ENCODE results near the gene PTPRD. TPM values are rescaled to one million over a fixed set of nuclear protein-coding genes. Genes with fewer than 3 reads are reported as not detected.

PTPRD gene
- total RNA-seq, 1 experiment from 2014 or later: 0.02 TPM

DNA sequence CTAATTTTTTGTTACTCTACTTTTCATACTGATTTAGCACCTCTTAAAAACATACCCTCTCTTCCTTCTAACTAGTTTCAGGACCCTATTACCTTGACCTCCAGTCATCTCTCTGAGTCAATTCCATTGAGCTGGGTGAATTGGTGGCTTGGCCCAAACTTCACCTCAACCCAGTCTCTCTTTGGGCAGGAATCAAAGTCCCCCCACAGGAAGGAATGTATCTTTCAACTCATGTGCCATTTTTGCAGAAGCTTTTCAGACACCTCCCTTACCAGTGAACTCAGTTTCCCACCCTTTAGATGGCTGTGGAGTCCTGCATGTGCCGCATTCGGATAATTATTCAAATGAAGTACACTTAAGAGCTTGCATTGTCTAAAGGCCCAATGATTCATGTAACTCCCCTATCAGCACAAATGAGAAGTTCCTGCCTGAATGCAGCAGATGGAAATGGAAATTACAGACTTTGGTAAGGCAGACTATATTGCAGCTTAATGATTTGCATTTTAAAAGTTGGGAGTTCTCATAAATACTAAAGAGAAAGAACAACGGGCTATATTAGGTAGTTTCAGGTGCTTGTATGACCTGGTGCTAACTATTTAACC, 693.5 kb downstream of the PTPRD start (continued):
- TF ChIP-seq EZH2phosphoT487 (IDR thresholded peaks at IDR 0.05; ENCODE audit: borderline replicate concordance): no peak
- TF ChIP-seq CEBPB (IDR thresholded peaks at IDR 0.05; ENCODE audit: low read depth): no peak
- TF ChIP-seq JUND (IDR thresholded peaks at IDR 0.05): no peak
- no peak for TF ChIP-seq EGR1 (IDR thresholded peaks at IDR 0.05; ENCODE audit: low read depth)

DNA sequence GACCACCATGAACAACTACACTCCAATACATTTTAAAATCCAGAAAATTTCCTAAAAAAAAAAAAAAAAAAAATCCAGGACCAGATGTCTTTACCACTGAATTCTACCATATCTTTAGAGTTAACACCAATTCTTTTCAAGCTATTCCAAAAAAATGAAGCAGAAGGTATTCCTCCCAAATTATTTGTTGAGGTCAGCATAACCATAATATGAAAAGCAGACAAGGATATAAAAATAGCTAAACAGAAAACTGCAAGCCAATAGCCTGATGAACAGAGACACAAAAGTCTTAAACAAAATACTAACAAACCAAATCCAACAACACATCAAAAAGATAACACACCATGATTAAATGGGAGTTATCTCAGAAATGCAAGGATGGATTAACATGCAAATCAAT, 695.4 kb downstream of the PTPRD start:
- CTCF ChIA-PET: no interaction called here
- Histone ChIP-seq H3K9me3 (ENCODE audit: control insufficient read depth in 1 of 2, insufficient read depth in 1 of 2, low read depth in 1 of 2, low read length in 2 of 2) (peaks cover 21 to 22% of the 10 kb centered on the region in 2 experiments; a peak in 3 of 4 replicates), H3K79me2 (ENCODE audit: insufficient read depth, low read length) (no peaks in the 10 kb centered on the region), H3K36me3 (ENCODE audit: control insufficient read depth in 1 of 2, insufficient read depth in 2 of 2, low read length in 2 of 2) (no peaks in the 10 kb centered on the region), H3K4me1 (ENCODE audit: control insufficient read depth in 1 of 2, insufficient read depth in 2 of 2, low read length in 2 of 2) (no peaks in the 10 kb centered on the region), H3K9ac (ENCODE audit: low read length) (no peak overlapping the region), H2AFZ (ENCODE audit: low read depth, low read length, poor library complexity, severe bottlenecking) (no peak overlapping the region), H3K27me3 (ENCODE audit: insufficient read depth, low read length) (no peaks in the 10 kb centered on the region), H4K20me1 (ENCODE audit: insufficient read depth) (no peaks in the 10 kb centered on the region), H3K9me2 (ENCODE audit: insufficient read depth) (no peaks in the 10 kb centered on the region), H3K4me2 (ENCODE audit: low read length) (no peak overlapping the region), H3K4me3 (replicated peaks in 1 of 2; ENCODE audit: low read depth in 1 of 2, low read length in 2 of 2) (no peak overlapping the region), H3K27ac (ENCODE audit: low read depth, low read length) (no peak overlapping the region)
- no peak for DNase-seq (ENCODE audit: low read depth, low spot score)
- intact Hi-C loops (cut with micrococcal nuclease): no loop called here
- BruUV-seq (replicated peaks): no TSS peak
- no peak for ATAC-seq
- POLR2A ChIA-PET: no interaction called here
- TF ChIP-seq SP1 (IDR thresholded peaks at IDR 0.05; ENCODE audit: low read depth) (no peak), EZH2 (IDR thresholded peaks at IDR 0.05) (no peak), JUND (IDR thresholded peaks at IDR 0.05) (no peak), FOSL1 (IDR thresholded peaks at IDR 0.05; ENCODE audit: low read depth) (no peak), TCF7L2 (IDR thresholded peaks at IDR 0.05; ENCODE audit: borderline replicate concordance, extremely low read depth, insufficient read depth, insufficient read length) (no peak), SIN3A (IDR thresholded peaks at IDR 0.05; ENCODE audit: low read depth) (no peak), EZH2phosphoT487 (IDR thresholded peaks at IDR 0.05; ENCODE audit: borderline replicate concordance) (no peak), ELF1 (IDR thresholded peaks at IDR 0.05; ENCODE audit: borderline replicate concordance, low read depth) (no peak), ZFX (IDR thresholded peaks at IDR 0.05) (no peak)
- TF ChIP-seq, protein P1, sequence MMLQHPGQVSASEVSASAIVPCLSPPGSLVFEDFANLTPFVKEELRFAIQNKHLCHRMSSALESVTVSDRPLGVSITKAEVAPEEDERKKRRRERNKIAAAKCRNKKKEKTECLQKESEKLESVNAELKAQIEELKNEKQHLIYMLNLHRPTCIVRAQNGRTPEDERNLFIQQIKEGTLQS (IDR thresholded peaks at IDR 0.05): no peak
- RAD21 ChIA-PET (ENCODE audit: low non-redundant PET in 1 of 2, low total read pairs in 2 of 2, uncharacterized antibody in 2 of 2, unreplicated experiment in 2 of 2): no interaction called here
